ENCODE results near the gene LYRM9.
"Not testable (repeated sequence)": the region's sequence is repeated elsewhere in the genome, so short reads cannot be mapped to it uniquely, and the experiment has no call there.

Gene LYRM9

GRCh38 chr17:27872776-27873175 is 20.4 kb downstream of the LYRM9 start:
- no peak for DNase-seq

DNA sequence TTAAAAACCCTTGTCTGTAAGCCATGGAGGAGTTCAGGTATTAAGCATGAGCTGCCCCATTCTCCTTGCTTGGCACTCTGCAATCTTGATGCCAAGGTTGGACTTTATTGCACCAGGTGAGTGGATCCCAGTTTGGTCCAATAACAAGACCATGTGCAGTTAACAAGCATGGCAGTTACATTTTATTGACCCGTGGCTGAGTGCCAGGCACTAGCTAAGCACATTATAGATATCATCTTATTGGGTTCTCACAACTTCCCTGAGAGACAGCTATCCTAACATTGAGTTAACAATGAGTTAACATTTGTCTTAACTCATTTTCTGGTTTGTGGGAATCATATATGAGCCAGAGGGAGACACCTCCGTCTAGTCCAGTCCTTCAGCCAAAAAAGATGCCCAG is 21.8 kb downstream of the LYRM9 start:
- DNase-seq = no peak

- no peak for DNase-seq
Measured at GRCh38 chr17:27870345-27870744, 22.8 kb downstream of the LYRM9 start.

GRCh38 chr17:27868565-27868964 is 24.6 kb downstream of the LYRM9 start:
- no peak for DNase-seq

DNA sequence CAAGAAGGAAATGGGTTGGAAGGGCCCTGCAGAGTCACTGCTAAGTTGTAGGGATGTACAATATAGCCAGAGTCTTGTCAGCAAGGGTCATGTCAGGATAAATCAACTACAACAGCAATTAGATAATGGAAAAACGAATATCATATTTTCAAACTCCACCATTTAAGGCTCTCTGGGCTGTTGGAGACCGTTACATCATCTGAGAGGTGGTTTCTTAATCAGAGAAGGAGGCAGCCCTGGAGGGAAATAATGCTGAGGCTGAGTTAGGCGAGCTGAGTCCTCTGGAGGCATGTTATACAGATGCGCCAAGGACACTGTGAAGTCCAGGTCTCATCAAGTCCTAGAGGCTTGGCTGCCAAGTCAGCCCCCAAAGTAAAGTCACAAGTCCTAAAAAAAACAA is 30.3 kb downstream of the LYRM9 start:
- no peak for DNase-seq

GRCh38 chr17:27862004-27862403 is 31.2 kb downstream of the LYRM9 start:
- no peak for DNase-seq

GRCh38 chr17:27860971-27861664 is 32.0 kb downstream of the LYRM9 start:
- DNase-seq = no peak

GRCh38 chr17:27858621-27859305 is 34.4 kb downstream of the LYRM9 start:
- DNase-seq = no peak

DNA sequence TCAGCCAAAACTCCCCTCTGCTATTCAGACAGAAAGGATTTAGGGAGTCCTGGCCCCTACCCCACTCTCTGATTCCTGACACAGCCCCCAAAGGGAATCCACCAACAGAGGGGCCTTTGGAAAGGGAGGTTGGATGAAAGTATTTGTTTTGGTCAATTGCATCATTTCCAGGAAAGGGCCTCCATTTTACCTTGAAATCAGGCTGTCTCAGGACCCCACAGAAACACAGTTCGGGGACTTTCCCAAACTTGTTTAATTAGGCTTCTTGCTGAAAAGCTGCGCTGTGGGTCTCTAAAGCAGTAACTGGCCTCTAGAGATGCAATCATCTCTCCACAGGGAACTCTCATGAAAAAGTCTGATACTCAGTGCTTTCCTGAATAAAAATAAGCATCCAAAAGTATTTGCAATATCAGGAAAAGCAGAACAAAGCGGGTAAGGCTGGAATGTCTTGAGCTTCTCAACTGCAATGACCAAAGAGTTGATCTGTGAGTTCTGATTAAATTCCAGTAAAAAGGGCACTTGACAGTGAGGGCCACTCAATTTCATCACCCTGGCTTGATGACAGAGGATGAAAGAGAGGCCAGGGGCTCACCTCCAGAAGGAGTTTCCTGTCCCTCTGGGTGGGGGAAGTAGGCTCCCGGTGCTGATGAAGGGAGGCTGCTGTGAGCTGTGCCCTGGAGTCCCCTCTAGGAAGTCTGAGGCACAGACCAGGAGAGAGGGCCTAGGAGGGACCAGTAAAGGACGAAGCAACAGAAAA is 36.3 kb downstream of the LYRM9 start:
- no peak for DNase-seq

- no peak for DNase-seq
Measured at GRCh38 chr17:27855454-27855853, 37.7 kb downstream of the LYRM9 start.

DNA sequence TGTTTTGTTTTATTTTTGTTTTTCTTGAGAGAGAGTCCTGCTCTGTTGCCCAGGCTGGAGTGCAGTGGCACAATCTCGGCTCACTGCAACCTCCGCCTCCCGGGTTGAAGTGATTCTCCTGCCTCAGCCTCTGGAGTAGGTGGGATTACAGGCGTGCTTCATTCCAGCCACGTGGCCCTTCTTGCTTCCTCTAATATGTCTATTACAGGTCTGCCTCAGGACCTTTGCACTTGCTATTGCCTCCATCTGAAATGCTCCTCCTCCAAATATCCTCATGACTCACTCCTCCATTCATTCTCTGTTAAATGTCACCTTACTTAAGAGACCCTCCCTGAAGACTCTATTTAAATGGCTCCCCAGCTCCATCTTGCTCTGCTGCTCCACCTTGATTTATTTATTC is 39.0 kb downstream of the LYRM9 start:
- DNase-seq = no peak

DNA sequence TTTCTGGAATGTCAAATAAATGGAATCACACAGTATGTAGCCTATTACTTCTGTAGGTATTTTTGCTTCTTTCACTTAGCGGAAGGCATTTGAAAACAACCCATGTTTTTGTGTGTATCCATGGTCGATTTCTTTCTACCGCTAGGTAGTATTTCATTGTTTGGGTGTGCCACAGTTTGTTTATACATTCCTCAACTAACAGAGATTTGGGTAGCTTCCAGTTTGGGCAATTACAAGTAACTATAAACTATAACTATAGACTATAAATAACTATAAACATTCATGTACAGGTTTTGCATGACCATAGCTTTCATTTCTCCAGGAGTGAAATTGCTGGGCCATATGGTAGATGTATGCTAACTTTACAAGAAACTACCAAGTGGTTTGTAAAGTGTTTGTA is 40.1 kb downstream of the LYRM9 start:
- DNase-seq = no peak

GRCh38 chr17:27849474-27850185 is 43.5 kb downstream of the LYRM9 start:
- no peak for DNase-seq

GRCh38 chr17:27848931-27849330 is 44.2 kb downstream of the LYRM9 start:
- no peak for DNase-seq

DNA sequence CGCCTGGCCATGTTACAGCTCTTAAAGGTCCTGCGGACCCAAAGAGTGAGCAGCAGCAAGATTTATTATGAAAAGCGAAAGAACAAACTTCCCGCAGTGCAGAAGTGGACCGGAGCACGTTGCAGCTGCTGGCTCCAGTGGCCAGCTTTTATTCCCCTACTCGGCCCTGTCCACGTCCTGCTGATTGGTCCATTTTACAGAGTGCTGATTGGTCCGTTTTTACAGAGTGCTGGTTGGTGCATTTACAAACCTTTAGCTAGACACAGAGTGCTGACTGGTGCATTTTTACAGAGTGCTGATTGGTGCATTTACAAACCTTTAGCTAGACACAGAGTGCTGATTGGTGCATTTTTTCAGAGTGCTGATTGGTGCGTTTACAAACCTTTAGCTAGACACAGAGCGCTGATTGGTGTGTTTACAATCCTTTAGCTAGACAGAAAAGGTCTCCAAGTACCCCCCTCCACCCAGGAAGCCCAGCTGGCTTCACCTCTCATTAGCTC is 46.3 kb downstream of the LYRM9 start:
- not testable (repeated sequence) for DNase-seq

- DNase-seq = no peak
Measured at GRCh38 chr17:27846042-27846655, 47.0 kb downstream of the LYRM9 start.

DNA sequence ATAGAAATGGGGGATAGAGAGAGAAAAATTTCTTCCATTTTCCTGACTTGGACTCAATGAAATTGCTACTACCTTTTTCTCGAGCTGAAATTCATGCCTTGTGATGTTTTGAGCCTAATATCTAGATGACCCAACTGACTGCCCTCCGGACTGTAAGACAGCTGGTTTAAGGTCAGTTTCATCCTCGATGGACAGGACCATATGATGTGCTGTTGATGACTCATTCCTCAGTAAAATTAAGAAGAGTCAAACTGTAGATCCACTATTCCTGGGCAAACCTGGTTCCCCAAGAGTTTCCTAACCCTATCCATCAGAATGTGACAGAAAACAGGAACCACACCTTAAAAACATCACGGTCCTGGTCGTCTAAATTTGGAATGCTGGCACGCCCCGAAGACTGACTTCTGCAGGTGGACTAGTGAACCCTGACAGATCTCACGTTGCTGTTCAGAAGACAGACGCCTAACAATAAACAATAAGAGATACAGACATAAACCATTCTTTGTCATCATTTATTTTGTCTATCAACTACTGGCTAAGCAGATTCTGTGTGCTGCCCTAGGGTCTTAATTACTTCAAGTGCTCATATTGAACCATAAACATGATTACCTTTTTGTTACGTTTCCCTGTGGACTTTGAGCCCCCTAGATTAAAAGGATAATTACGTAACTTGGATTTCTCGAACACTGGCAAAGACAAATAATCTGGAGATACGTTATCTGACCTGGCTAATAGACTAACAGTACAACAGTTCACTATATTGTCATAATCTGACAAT is 47.7 kb downstream of the LYRM9 start:
- no peak for DNase-seq

DNA sequence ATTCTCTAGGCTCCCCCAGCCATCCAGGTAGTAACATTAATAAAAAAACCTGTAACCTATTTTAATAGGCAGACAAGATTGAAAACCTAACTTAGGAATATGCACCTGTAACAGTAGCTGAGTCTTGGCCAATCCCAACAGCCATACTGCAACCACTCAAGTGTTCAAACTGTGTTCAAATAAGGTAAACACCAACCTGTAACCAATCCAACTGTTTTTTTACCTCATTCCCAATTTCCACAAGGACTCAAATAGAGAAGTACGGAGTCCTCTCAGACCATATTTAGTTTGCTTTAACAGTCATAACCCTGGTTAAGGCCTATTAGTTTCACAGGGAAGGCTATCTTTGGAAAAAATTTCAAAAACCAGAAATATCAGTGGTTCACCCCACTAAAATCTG is 52.5 kb downstream of the LYRM9 start:
- DNase-seq = no peak

DNA sequence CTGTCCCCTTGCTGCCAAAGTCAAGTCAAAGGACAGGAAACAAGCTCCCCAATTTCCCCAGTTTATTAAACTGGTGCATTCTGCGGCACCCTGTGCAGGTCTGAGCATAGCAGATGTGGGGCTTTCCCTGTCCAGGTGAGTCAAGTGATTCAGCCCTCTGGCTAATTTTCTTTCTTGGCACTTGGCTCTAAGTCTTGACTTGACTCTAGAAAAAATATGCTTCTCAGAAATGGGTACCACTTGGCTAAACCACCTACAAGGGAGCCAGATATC is 52.8 kb downstream of the LYRM9 start:
- not testable (repeated sequence) for DNase-seq

DNA sequence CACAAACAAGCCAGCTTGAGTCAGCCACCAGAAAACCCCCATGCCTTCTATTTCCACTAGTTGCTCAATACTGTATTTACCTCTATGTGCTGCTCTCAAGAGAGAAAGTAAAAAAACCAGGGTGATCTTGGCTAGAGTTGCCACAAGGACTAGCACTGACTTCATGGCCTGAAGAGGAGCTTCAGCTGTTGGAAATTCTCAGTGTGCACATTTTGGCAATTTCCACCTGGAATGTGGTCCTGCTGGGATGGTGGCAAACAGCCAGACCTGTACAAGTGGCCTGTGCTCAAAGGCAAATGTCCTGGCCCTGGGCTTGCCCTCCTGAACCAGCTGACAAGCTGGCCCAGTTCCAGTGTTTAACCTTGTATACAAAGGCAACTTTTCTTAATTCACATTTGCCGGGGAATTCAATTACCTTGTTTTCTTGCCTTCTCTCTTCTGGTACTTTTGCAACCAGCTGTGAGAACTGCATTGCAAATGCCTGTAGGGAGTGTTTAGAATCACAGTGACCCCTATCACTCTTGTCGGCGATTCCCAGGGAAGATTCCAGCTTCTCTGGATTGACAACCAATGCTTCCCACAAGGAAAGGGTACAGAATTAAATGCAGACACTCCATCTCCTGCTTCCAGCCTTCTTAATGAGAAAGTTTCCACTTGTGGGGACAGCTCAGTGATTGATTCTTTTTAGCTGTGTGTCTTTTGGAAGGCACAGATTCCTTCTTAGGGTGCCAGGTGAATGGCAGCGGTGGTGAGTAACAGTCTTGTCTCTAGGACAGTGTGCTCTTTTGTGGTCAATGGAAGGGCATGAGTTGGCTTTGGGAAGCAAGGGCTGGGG is 53.4 kb downstream of the LYRM9 start:
- DNase-seq = not testable (repeated sequence)

DNA sequence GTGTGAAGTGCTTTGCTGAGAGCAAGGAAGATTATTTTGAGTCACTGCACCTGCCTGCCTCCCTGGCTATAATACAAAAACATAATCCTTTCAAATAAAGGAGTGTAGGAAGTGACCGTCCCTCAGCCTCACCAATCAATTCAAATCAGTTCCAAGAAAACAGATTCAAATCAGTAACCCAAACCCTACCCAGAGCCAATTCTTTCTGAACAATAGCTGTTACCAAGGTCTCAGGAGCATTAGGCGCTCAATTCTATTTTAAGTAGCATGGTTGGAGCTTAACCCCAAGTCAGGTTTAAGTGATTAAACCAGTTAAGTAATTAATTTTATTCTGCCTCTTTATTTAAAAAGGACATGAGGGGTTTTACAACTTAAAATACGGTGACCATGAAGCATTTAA is 54.6 kb downstream of the LYRM9 start:
- DNase-seq = not testable (repeated sequence)

Measured in NK-92 treated with Interleukin-12 subunit alpha and Interleukin-12 subunit beta, amount 100 ng/mL, for 24 hours (cell line).